Peyer's patch (tissue), 4 donors: ENCODE data around the gene WBP1L.

Experiments
- POLR2A ChIP-seq, 2 donors: fragments of 450-650 bp; IDR thresholded peaks; one replicate each; pipeline ENCODE4 v1.5.1; 2017; ENCODE audit warnings: antibody characterized with exemption in 2 of 2, mild to moderate bottlenecking in 2 of 2, moderate library complexity in 2 of 2
- TF ChIP-seq, protein P1 (sequence below), 6 experiments: fragments of 450-650 bp in 4 of 6; fragments of 200-600 bp in 2 of 6; sonication (generic) in 1 of 6; IDR thresholded peaks; one replicate each; pipeline ENCODE4 v1.5.1; 2017 to 2019; ENCODE audit warnings: antibody characterized with exemption in 6 of 6, mild to moderate bottlenecking in 3 of 6, moderate library complexity in 1 of 6

DNA sequence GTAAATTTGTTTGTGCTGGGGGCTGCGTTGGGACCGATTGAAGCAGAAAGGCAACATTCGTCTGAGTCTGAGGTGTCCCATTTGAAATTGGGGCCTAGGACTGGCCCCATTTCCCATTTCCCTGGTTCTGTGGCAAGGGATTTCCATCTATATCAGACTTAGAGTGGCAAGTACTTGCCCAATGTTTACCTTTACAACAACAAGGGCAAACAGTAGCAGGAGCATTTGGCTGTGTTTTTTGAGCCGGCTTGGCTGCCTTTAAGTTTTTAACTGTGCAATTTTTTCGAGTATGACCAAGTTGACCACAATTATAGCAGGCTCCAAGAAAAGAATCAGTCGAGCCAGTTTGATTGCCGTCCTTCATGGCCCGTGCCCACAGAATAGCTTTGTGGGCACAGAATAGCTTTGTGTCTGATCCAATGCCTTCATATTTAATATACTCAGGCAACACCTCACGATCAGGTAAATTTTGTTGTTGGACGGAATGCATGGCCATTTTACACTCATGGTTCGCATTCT, 98.1 kb downstream of the WBP1L start:
- TF ChIP-seq, protein P1, sequence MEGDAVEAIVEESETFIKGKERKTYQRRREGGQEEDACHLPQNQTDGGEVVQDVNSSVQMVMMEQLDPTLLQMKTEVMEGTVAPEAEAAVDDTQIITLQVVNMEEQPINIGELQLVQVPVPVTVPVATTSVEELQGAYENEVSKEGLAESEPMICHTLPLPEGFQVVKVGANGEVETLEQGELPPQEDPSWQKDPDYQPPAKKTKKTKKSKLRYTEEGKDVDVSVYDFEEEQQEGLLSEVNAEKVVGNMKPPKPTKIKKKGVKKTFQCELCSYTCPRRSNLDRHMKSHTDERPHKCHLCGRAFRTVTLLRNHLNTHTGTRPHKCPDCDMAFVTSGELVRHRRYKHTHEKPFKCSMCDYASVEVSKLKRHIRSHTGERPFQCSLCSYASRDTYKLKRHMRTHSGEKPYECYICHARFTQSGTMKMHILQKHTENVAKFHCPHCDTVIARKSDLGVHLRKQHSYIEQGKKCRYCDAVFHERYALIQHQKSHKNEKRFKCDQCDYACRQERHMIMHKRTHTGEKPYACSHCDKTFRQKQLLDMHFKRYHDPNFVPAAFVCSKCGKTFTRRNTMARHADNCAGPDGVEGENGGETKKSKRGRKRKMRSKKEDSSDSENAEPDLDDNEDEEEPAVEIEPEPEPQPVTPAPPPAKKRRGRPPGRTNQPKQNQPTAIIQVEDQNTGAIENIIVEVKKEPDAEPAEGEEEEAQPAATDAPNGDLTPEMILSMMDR (IDR thresholded peaks at IDR 0.05): no peak
- no peak for TF ChIP-seq POLR2A (IDR thresholded peaks at IDR 0.05)
